HepG2 (cell line): ENCODE results near the gene SH3GLB2.
A peak's percentile ranks its signal among the peaks of the same experiment; 100 is the strongest.

Source experiments
- ATF7 ChIP-seq, 2 experiments: fragments of 450-650 bp in 1 of 2; sonication (generic) in 1 of 2; formaldehyde crosslinking in 1 of 2; IDR thresholded peaks; 2 replicates each; pipeline versions ENCODE4 v1.4.0 to v1.6.1; 2016 to 2020; ENCODE audit warnings: antibody characterized with exemption in 1 of 2, mild to moderate bottlenecking in 1 of 2, missing genetic modification reagents in 1 of 2
- EHMT2 ChIP-seq: fragments of 200-600 bp; sonication (generic); IDR thresholded peaks from 2 replicates; pipeline ENCODE4 v1.7.0; 2017; ENCODE audit warnings: antibody characterized with exemption, low read depth, low read length, borderline replicate concordance
- FOXK2 ChIP-seq: fragments of 450-650 bp; IDR thresholded peaks from 2 replicates; pipeline ENCODE4 v1.6.1; 2016
- FOXP4 ChIP-seq: sonication (generic); formaldehyde crosslinking; IDR thresholded peaks from 2 replicates; pipeline ENCODE4 v1.4.0; 2020; ENCODE audit warnings: missing genetic modification reagents
- HNRNPH1 ChIP-seq: fragments of 200-400 bp; formaldehyde crosslinking; optimal IDR thresholded peaks from 2 replicates; pipeline ENCODE3; 2017; ENCODE audit warnings: mild to moderate bottlenecking, low read depth, low read length
- MAFK ChIP-seq, 2 experiments: IDR thresholded peaks in 1 of 2; conservative IDR thresholded peaks in 1 of 2; 2 replicates each; pipeline ENCODE4 v1.6.1; 2011; ENCODE audit warnings: improper control_type of control experiment in 2 of 2, low read length in 2 of 2
- MIER3 ChIP-seq: IDR thresholded peaks from 2 replicates; pipeline ENCODE4 v1.6.1; 2016; ENCODE audit warnings: missing compliant biosample characterization, borderline replicate concordance
- POLR2A ChIP-seq, 2 experiments: IDR thresholded peaks; 2 replicates each; pipeline ENCODE4 v1.6.1; 2011; ENCODE audit warnings: low read depth in 2 of 2, low read length in 2 of 2, mild to moderate bottlenecking in 1 of 2, moderate library complexity in 1 of 2; ENCODE audit not compliant: insufficient read depth in 1 of 2
- POLR2AphosphoS5 ChIP-seq: IDR thresholded peaks from 2 replicates; pipeline ENCODE4 v1.6.1; 2012; ENCODE audit warnings: low read depth, low read length
- REST ChIP-seq, 2 experiments: IDR thresholded peaks; 2 replicates each; pipeline ENCODE4 v1.6.1; 2011 to 2012; ENCODE audit warnings: low read length in 2 of 2, borderline replicate concordance in 1 of 2, low read depth in 1 of 2, mild to moderate bottlenecking in 1 of 2, moderate library complexity in 1 of 2
- ZFP36L2 ChIP-seq: sonication (generic); formaldehyde crosslinking; IDR thresholded peaks from 2 replicates; pipeline ENCODE4 v1.4.0; 2020; ENCODE audit warnings: missing genetic modification reagents
- ZNF24 ChIP-seq: fragments of 450-650 bp; IDR thresholded peaks from 2 replicates; pipeline ENCODE4 v1.6.1; 2017; ENCODE audit warnings: antibody characterized with exemption, mild to moderate bottlenecking

- TF ChIP-seq MAFK (conservative IDR thresholded peaks at IDR 0.05 in 1 of 2, IDR thresholded peaks at IDR 0.05 in 1 of 2; ENCODE audit: low read length in 2 of 2) = no peak
- peak; percentile 36; the same call in 1 of the 2 replicates for TF ChIP-seq MIER3
- TF ChIP-seq ZFP36L2 (CRISPR knock-in tag) = no peak
- TF ChIP-seq FOXP4 = peak; percentile 65; the same call in 1 of the 2 replicates
- peak; percentile 73 for TF ChIP-seq ATF7 (IDR thresholded peaks at IDR 0.05)
- peak; percentile 90 for TF ChIP-seq ATF7 (CRISPR knock-in tag; IDR thresholded peaks at IDR 0.05)
- TF ChIP-seq FOXK2 = peak; percentile 52; the same call in 1 of the 2 replicates
- TF ChIP-seq ZNF24 = no peak
- TF ChIP-seq EHMT2 = no peak
- no peak for TF ChIP-seq POLR2AphosphoS5
- no peak for TF ChIP-seq REST (IDR thresholded peaks at IDR 0.05; ENCODE audit: borderline replicate concordance in 1 of 2, low read depth in 1 of 2, low read length in 2 of 2)
- no peak for TF ChIP-seq HNRNPH1
- peak; percentile 33 to 59; a peak in 1 of 4 replicates for TF ChIP-seq POLR2A (IDR thresholded peaks at IDR 0.05; ENCODE audit: insufficient read depth in 1 of 2, low read depth in 2 of 2, low read length in 2 of 2)
Measured at GRCh38 chr9:129064499-129064908, 36.4 kb upstream of the SH3GLB2 start.
